HepG2 (cell line): ENCODE data around the gene STN1. TPM values are rescaled to one million over a fixed set of nuclear protein-coding genes. Genes with fewer than 3 reads are reported as not detected.

Experiments used
- CHD2 ChIP-seq: IDR thresholded peaks from 2 replicates; pipeline ENCODE4 v1.6.1; 2011; ENCODE audit warnings: low read depth, low read length, improper control_type of control experiment
- DDIT3 ChIP-seq: sonication (generic); formaldehyde crosslinking; IDR thresholded peaks from 2 replicates; pipeline ENCODE4 v1.4.0; 2020; ENCODE audit warnings: mild to moderate bottlenecking, missing genetic modification reagents
- ETV5 ChIP-seq: IDR thresholded peaks from 2 replicates; pipeline ENCODE4 v1.6.1; 2018; ENCODE audit warnings: missing biosample characterization, missing genetic modification reagents, inconsistent platforms, borderline replicate concordance
- GABPA ChIP-seq, 2 experiments: IDR thresholded peaks; 2 replicates each; pipeline ENCODE4 v1.6.1; 2011 to 2016; ENCODE audit warnings: low read depth in 2 of 2, low read length in 1 of 2, missing biosample characterization in 1 of 2, missing genetic modification characterization in 1 of 2
- HDAC1 ChIP-seq: sonication (generic); formaldehyde crosslinking; IDR thresholded peaks from 2 replicates; pipeline ENCODE4 v1.5.1; 2020; ENCODE audit warnings: mild to moderate bottlenecking, missing genetic modification reagents
- KLF12 ChIP-seq: sonication (generic); formaldehyde crosslinking; IDR thresholded peaks from 2 replicates; pipeline ENCODE4 v1.4.0; 2020; ENCODE audit warnings: missing genetic modification reagents, borderline replicate concordance
- KMT2B ChIP-seq: IDR thresholded peaks from 2 replicates; pipeline ENCODE4 v1.6.1; 2016; ENCODE audit warnings: missing genetic modification reagents, missing compliant biosample characterization
- NR2F2 ChIP-seq: IDR thresholded peaks from 2 replicates; pipeline ENCODE4 v1.6.1; 2012; ENCODE audit warnings: low read depth, inconsistent platforms, borderline replicate concordance
- RFX5 ChIP-seq: IDR thresholded peaks from 2 replicates; pipeline ENCODE4 v1.6.1; 2011; ENCODE audit warnings: low read depth, low read length, improper control_type of control experiment
- SP140L ChIP-seq: sonication (generic); formaldehyde crosslinking; IDR thresholded peaks from 2 replicates; pipeline ENCODE4 v1.4.0; 2020; ENCODE audit warnings: missing genetic modification reagents, borderline replicate concordance
- ZNF251 ChIP-seq: sonication (generic); formaldehyde crosslinking; IDR thresholded peaks from 2 replicates; pipeline ENCODE4 v1.9.0; 2021; ENCODE audit warnings: mild to moderate bottlenecking, missing genetic modification reagents
- ZNF318 ChIP-seq: sonication (generic); formaldehyde crosslinking; IDR thresholded peaks from 2 replicates; pipeline ENCODE4 v1.4.0; 2020; ENCODE audit warnings: mild to moderate bottlenecking, missing genetic modification reagents
- ZNF33A ChIP-seq: sonication (generic); formaldehyde crosslinking; IDR thresholded peaks from 2 replicates; pipeline ENCODE4 v1.5.1; 2020; ENCODE audit warnings: missing genetic modification reagents, mild to moderate bottlenecking, moderate library complexity, borderline replicate concordance
- ZNF552 ChIP-seq: sonication (generic); formaldehyde crosslinking; IDR thresholded peaks from 2 replicates; pipeline ENCODE4 v1.9.0; 2022; ENCODE audit warnings: missing genetic modification reagents, mild to moderate bottlenecking, borderline replicate concordance
- ZNF567 ChIP-seq: sonication (generic); formaldehyde crosslinking; IDR thresholded peaks from 2 replicates; pipeline ENCODE4 v1.8.1; 2023; ENCODE audit warnings: mild to moderate bottlenecking, missing genetic modification reagents, borderline replicate concordance
- polyA plus RNA-seq, 8 experiments: library from polyadenylated mRNA; depleted of rRNA in 3 of 8; stranded (reverse) in 7 of 8; unstranded in 1 of 8; fragments of >200 nt; fragmentation: Illumina TruSeq in 4 of 8; extraction: Trizol in 4 of 8; gene quantifications; 2 replicates each; pipeline versions ENCODE4 v1.2.1 to v1.2.3, GENCODE V29; 2011 to 2016; ENCODE audit warnings: low read depth in 4 of 8, missing spikeins in 1 of 8, mixed read lengths in 1 of 8; ENCODE audit not compliant: insufficient read depth in 1 of 8
- total RNA-seq, 5 experiments: library from RNA; depleted of rRNA; stranded (reverse); fragments of >200 nt; fragmentation: Illumina TruSeq; extraction: Trizol; gene quantifications; 2 replicates each; pipeline ENCODE4 v1.2.3, GENCODE V29; 2016; ENCODE audit warnings: low read depth in 1 of 5
- TF ChIP-seq, protein P1 (sequence below): sonication (generic); formaldehyde crosslinking; IDR thresholded peaks from 2 replicates; pipeline ENCODE4 v1.5.1; 2020; ENCODE audit warnings: mild to moderate bottlenecking, moderate library complexity, missing genetic modification reagents
- TF ChIP-seq, protein P2 (sequence below): sonication (generic); formaldehyde crosslinking; IDR thresholded peaks from 2 replicates; pipeline ENCODE4 v1.8.0; 2022; ENCODE audit warnings: low read depth, missing genetic modification reagents

The STN1 gene
- total and polyA plus RNA-seq, 2 of the 13 experiments (the other 11 are each of a cell fraction or from before 2014, with no cell fraction given), result 17.6 to 22.7 TPM

DNA sequence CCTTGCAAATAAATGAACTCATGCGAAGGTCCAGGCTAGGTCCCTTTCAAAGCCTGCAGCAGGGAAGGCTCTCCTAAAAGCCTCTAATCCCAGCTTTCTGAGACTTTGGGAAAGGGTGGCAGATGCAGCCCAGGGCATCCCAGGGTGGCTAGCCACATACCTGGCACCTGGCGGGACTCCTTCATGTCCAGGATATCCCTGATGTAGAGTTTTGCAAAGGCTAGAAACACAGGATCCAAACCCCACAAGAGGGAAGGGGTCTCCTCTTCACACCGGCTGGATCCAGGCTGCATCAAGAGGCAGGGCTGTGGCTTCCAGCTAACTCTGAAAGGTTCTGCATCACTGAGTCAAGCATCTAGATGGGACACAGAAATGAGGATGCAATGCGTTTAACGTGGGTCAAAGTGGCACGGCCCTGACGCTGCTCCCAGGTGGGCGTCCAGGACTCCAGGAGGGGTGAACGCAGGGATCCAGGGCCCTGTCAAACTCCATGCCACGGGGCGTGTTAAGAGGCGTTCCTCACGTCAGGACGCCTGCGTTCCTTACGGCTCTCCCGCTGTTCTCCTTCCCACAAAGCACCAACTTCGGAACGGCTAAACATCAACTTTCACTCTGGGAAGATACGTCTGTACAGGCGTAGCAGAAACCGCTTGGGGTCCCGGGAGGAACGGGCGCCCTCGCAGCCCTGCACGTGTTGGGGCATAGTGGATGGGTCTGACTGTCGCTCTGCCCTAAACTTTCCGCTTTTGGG lies 507 bp downstream of the STN1 start (continued):
- no peak for TF ChIP-seq ZNF318
- TF ChIP-seq DDIT3 (CRISPR knock-in tag), result no peak
- TF ChIP-seq ZNF552 (CRISPR knock-in tag), result 0 out of 2 replicates have a peak, but pooled peaks have one; percentile 61
- TF ChIP-seq ZNF251 (CRISPR knock-in tag), result no peak
- TF ChIP-seq, protein P1, sequence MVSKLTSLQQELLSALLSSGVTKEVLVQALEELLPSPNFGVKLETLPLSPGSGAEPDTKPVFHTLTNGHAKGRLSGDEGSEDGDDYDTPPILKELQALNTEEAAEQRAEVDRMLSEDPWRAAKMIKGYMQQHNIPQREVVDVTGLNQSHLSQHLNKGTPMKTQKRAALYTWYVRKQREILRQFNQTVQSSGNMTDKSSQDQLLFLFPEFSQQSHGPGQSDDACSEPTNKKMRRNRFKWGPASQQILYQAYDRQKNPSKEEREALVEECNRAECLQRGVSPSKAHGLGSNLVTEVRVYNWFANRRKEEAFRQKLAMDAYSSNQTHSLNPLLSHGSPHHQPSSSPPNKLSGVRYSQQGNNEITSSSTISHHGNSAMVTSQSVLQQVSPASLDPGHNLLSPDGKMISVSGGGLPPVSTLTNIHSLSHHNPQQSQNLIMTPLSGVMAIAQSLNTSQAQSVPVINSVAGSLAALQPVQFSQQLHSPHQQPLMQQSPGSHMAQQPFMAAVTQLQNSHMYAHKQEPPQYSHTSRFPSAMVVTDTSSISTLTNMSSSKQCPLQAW (CRISPR knock-in tag), result no peak
- no peak for TF ChIP-seq SP140L (CRISPR knock-in tag)
- no peak for TF ChIP-seq ZNF567 (CRISPR knock-in tag)
- no peak for TF ChIP-seq CHD2
- TF ChIP-seq, protein P2, sequence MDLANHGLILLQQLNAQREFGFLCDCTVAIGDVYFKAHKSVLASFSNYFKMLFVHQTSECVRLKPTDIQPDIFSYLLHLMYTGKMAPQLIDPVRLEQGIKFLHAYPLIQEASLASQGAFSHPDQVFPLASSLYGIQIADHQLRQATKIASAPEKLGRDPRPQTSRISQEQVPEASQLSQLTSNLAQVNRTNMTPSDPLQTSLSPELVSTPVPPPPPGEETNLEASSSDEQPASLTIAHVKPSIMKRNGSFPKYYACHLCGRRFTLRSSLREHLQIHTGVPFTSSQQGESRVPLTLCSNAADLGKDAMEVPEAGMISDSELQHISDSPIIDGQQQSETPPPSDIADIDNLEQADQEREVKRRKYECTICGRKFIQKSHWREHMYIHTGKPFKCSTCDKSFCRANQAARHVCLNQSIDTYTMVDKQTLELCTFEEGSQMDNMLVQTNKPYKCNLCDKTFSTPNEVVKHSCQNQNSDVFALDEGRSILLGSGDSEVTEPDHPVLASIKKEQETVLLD, result no peak
- TF ChIP-seq GABPA (IDR thresholded peaks at IDR 0.05; ENCODE audit: low read depth, low read length), result no peak
- no peak for TF ChIP-seq GABPA (CRISPR knock-in tag; IDR thresholded peaks at IDR 0.05; ENCODE audit: low read depth)
- TF ChIP-seq RFX5, result no peak
- no peak; the same call in 1 of the 2 replicates for TF ChIP-seq KMT2B (CRISPR knock-in tag)
- TF ChIP-seq ZNF33A (CRISPR knock-in tag), result no peak
- TF ChIP-seq HDAC1 (CRISPR knock-in tag), result 0 out of 2 replicates have a peak, but pooled peaks have one; percentile 35
- TF ChIP-seq KLF12 (CRISPR knock-in tag), result no peak
- no peak for TF ChIP-seq NR2F2
- TF ChIP-seq ETV5 (CRISPR knock-in tag), result no peak
